K562 (cell line): ENCODE results near the gene CCL11. TPM values are rescaled to one million over a fixed set of nuclear protein-coding genes. Genes with fewer than 3 reads are reported as not detected.

Experiments
- ATAC-seq: fragments of 200-7000 bp; cut with Tn5 transposase; 3 replicates; pipeline ENCODE4 v1.9.1; 2020; ENCODE audit warnings: moderate library complexity
- Bru-seq: library from RNA; stranded (reverse); fragments of 400-500 nt; gene quantifications from one replicate; lab custom pipeline; 2021; lab: Mats Ljungman, UMichigan
- BruChase-seq, 2 experiments: library from RNA; stranded (reverse); fragments of 400-500 nt; gene quantifications; one replicate each; lab custom pipeline; 2021; lab: Mats Ljungman, UMichigan
- BruUV-seq: library from RNA; stranded (reverse); fragments of 400-500 nt; replicated peaks from 2 replicates; lab custom pipeline; 2021; lab: Mats Ljungman, UMichigan
- CTCF ChIA-PET: fragments of 300-600 bp; formaldehyde crosslinking; extraction: SDS; loops from one replicate; lab custom pipeline; 2021; ENCODE audit warnings: low intra/inter-chr PET ratio; lab: Yijun Ruan, JAX
- POLR2A ChIA-PET: fragments of 300-600, 350-650 bp; sonication (Branson Sonifier 250); formaldehyde crosslinking; extraction: SDS; loops from one replicate; lab custom pipeline; 2021; ENCODE audit warnings: antibody characterized with exemption, inconsistent platforms; lab: Yijun Ruan, JAX
- DNase-seq, 4 experiments: peaks; one replicate each; pipeline versions ENCODE4 v3.0.0 to v3.0.0-alpha.2; 2011 to 2018; ENCODE audit warnings: low spot score in 3 of 4, mixed read lengths in 3 of 4; ENCODE audit errors: extremely low read depth in 1 of 4
- FAIRE-seq: peaks from 2 replicates; lab custom pipeline; 2011; peaks lifted over from hg19 to GRCh38; lab: Jason Lieb, UNC
- H2AFZ ChIP-seq: 2 replicates; pipeline ENCODE4 v1.6.0; 2011; ENCODE audit warnings: low read depth, low read length, control low read depth, inconsistent platforms
- H3K27ac ChIP-seq: fragments of 200-600 bp; 3 replicates; pipeline ENCODE4 v1.8.0; 2011; ENCODE audit warnings: low read depth, mild to moderate bottlenecking, control low read depth, inconsistent platforms, low read length, moderate library complexity, mixed read lengths; ENCODE audit errors: extremely low read depth
- H3K27me3 ChIP-seq, 2 experiments: fragments of 300-600 bp in 1 of 2; 2 replicates in 1 of 2; 3 replicates in 1 of 2; pipeline versions ENCODE4 v1.6.0 to v1.8.0; 2011; ENCODE audit warnings: inconsistent platforms in 2 of 2, low read length in 2 of 2, mild to moderate bottlenecking in 1 of 2, mixed read lengths in 1 of 2, moderate library complexity in 1 of 2; ENCODE audit not compliant: control insufficient read depth in 2 of 2, insufficient read depth in 2 of 2
- H3K36me3 ChIP-seq: fragments of 300-600 bp; 3 replicates; pipeline ENCODE4 v1.8.0; 2011; ENCODE audit warnings: mild to moderate bottlenecking, low read length, inconsistent platforms; ENCODE audit not compliant: control insufficient read depth, insufficient read depth
- H3K4me1 ChIP-seq, 2 experiments: fragments of 200-600 bp in 1 of 2; replicated peaks in 1 of 2; 2 replicates in 1 of 2; 3 replicates in 1 of 2; pipeline versions ENCODE4 v1.5.1 to v1.8.0; 2011; ENCODE audit warnings: inconsistent platforms in 2 of 2, low read length in 2 of 2, mild to moderate bottlenecking in 1 of 2, mixed read lengths in 1 of 2, moderate library complexity in 1 of 2; ENCODE audit not compliant: control insufficient read depth in 2 of 2, insufficient read depth in 2 of 2
- H3K4me2 ChIP-seq: 2 replicates; pipeline ENCODE4 v1.6.1; 2011; ENCODE audit warnings: low read length, control low read depth, inconsistent platforms, mixed read lengths; ENCODE audit not compliant: insufficient read depth
- H3K4me3 ChIP-seq: fragments of 200-600 bp; sonication (generic), shearing (Covaris generic); 2 replicates; pipeline ENCODE4 v1.5.1; 2016; ENCODE audit warnings: control low read depth, inconsistent platforms
- H3K79me2 ChIP-seq: fragments of 200-600 bp; 3 replicates; pipeline ENCODE4 v1.8.0; 2011; ENCODE audit warnings: low read length, inconsistent platforms; ENCODE audit not compliant: control insufficient read depth, insufficient read depth
- H3K9ac ChIP-seq, 2 experiments: 2 replicates each; pipeline versions ENCODE4 v1.6.0 to v1.6.1; 2011; ENCODE audit warnings: low read depth in 2 of 2, low read length in 2 of 2, control low read depth in 1 of 2, inconsistent platforms in 1 of 2, mild to moderate bottlenecking in 1 of 2, mixed read lengths in 1 of 2; ENCODE audit not compliant: insufficient read depth in 1 of 2
- H3K9me1 ChIP-seq: one replicate; pipeline ENCODE4 v1.6.0; 2011; ENCODE audit warnings: inconsistent platforms, mild to moderate bottlenecking, low read length, moderate library complexity; ENCODE audit not compliant: control insufficient read depth, insufficient read depth
- H3K9me3 ChIP-seq: replicated peaks from 2 replicates; pipeline ENCODE4 v1.5.1; 2011; ENCODE audit warnings: low read depth, low read length, inconsistent platforms; ENCODE audit not compliant: control insufficient read depth, insufficient read depth
- H4K20me1 ChIP-seq: replicated peaks from 2 replicates; pipeline ENCODE4 v1.6.1; 2011; ENCODE audit warnings: low read length, inconsistent platforms, mixed read lengths; ENCODE audit not compliant: control insufficient read depth, insufficient read depth
- CREM ChIP-seq: IDR thresholded peaks from 2 replicates; pipeline ENCODE4 v1.6.1; 2014; ENCODE audit warnings: antibody characterized with exemption, low read depth
- FOXA1 ChIP-seq: fragments of 450-650 bp; IDR thresholded peaks from 2 replicates; pipeline ENCODE4 v1.6.1; 2016; ENCODE audit warnings: mild to moderate bottlenecking, borderline replicate concordance
- LEF1 ChIP-seq: fragments of 450-650 bp; IDR thresholded peaks from 2 replicates; pipeline ENCODE4 v1.6.1; 2016; ENCODE audit warnings: mild to moderate bottlenecking
- MIER1 ChIP-seq: fragments of 450-650 bp; IDR thresholded peaks from 2 replicates; pipeline ENCODE4 v1.6.1; 2016; ENCODE audit warnings: antibody characterized with exemption, mild to moderate bottlenecking, low read depth
- POLR3G ChIP-seq: IDR thresholded peaks from 2 replicates; pipeline ENCODE4 v1.6.1; 2011; ENCODE audit not compliant: insufficient read length, insufficient replicate concordance; ENCODE audit errors: extremely low read depth
- PRPF4 ChIP-seq: fragments of 200-400 bp; formaldehyde crosslinking; IDR thresholded peaks from one replicate; pipeline ENCODE4 v1.6.1; 2017; ENCODE audit warnings: low read length, low read depth, mild to moderate bottlenecking; ENCODE audit not compliant: insufficient read depth, poor library complexity, severe bottlenecking
- SIX5 ChIP-seq, 2 experiments: IDR thresholded peaks; 2 replicates each; pipeline ENCODE4 v1.6.1; 2011; ENCODE audit warnings: low read length in 2 of 2, borderline replicate concordance in 1 of 2, low read depth in 1 of 2, mild to moderate bottlenecking in 1 of 2, moderate library complexity in 1 of 2; ENCODE audit not compliant: insufficient read depth in 1 of 2
- SMARCB1 ChIP-seq: IDR thresholded peaks from 2 replicates; pipeline ENCODE4 v1.6.1; 2011; ENCODE audit warnings: improper control_type of control experiment, low read depth; ENCODE audit not compliant: insufficient read length
- ZC3H8 ChIP-seq: fragments of 450-650 bp; IDR thresholded peaks from 2 replicates; pipeline ENCODE4 v1.6.1; 2017
- ZNF324 ChIP-seq: fragments of 250-450 bp; sonication (Bioruptor Pico); IDR thresholded peaks from 2 replicates; pipeline ENCODE4 v1.4.0; 2020; ENCODE audit warnings: mild to moderate bottlenecking
- ZNF518B ChIP-seq: fragments of 250-450 bp; sonication (Bioruptor Pico); IDR thresholded peaks from 2 replicates; pipeline ENCODE4 v1.5.0; 2021; ENCODE audit warnings: mild to moderate bottlenecking, moderate library complexity
- ZNF778 ChIP-seq: fragments of 450-650 bp; formaldehyde crosslinking; IDR thresholded peaks from 2 replicates; pipeline ENCODE4 v1.4.0; 2020; ENCODE audit warnings: mild to moderate bottlenecking, moderate library complexity
- WGBS: fragments of 100-300 bp; shearing (Covaris generic); methylation state at CpG from one replicate; pipeline ENCODE4 v1.1.6; 2016; ENCODE audit warnings: low coverage, mixed read lengths; ENCODE audit not compliant: insufficient coverage; ENCODE audit errors: missing lambda C conversion rate; 5-methylcytosine and 5-hydroxymethylcytosine counted together
- in situ Hi-C: fragments of 300-500 bp; cut with MboI; formaldehyde crosslinking; loops from 4 replicates; pipeline ENCODE4 v1.15.0; 2018; ENCODE audit warnings: inconsistent platforms, mixed read lengths
- intact Hi-C: fragments of 100-400 bp; cut with micrococcal nuclease; formaldehyde crosslinking; loops from 2 replicates; pipeline ENCODE4 v1.14.2; 2022
- long read RNA-seq, 3 experiments: library from polyadenylated mRNA in 2 of 3; library from RNA in 1 of 3; unstranded in 2 of 3; stranded (forward) in 1 of 3; transcript quantifications; one replicate each; pipeline ENCODE4 v2.0.0, GENCODE V29; 2019 to 2022
- polyA minus RNA-seq, 3 experiments: library from RNA; depleted of rRNA, polyadenylated mRNA; stranded (reverse); fragments of >200 nt; gene quantifications; 2 replicates each; pipeline ENCODE4 v1.2.3, GENCODE V29; 2011
- polyA plus RNA-seq, 8 experiments: library from polyadenylated mRNA; depleted of rRNA in 4 of 8; stranded (reverse) in 5 of 8; unstranded in 3 of 8; fragments of >200 nt; fragmentation: Nextera tagmentation in 2 of 8; fragmentation: Illumina TruSeq in 1 of 8; extraction: Ambion mirVana in 2 of 8; extraction: Trizol in 1 of 8; gene quantifications; 2 replicates each; pipeline versions ENCODE4 v1.2.1 to v1.2.3, GENCODE V29; 2011 to 2014; ENCODE audit warnings: inconsistent platforms in 1 of 8, missing spikeins in 1 of 8
- total RNA-seq, 7 experiments: library from RNA; depleted of rRNA in 6 of 7; stranded (reverse); fragments of >200 nt in 6 of 7; fragmentation: Illumina TruSeq in 2 of 7; extraction: Trizol in 2 of 7; gene quantifications; 2 replicates each; pipeline versions ENCODE4 v1.2.1 to v1.2.3, GENCODE V29; 2011 to 2021; ENCODE audit warnings: low replicate concordance in 1 of 7

Gene CCL11
- total RNA-seq (2011; cell fraction: chromatin; rRNA removed; ENCODE audit: low replicate concordance), result not detected in 2 replicates
- not detected in 2 replicates for total RNA-seq (2011; cell fraction: nucleolus; rRNA removed)
- not detected in 2 replicates for total RNA-seq (2011; cell fraction: nucleoplasm; rRNA removed)
- total RNA-seq (2014; rRNA removed) (not detected in 2 replicates), total RNA-seq (2014; rRNA removed; fragmentation: Illumina TruSeq; extraction: Trizol) (not detected in 2 replicates), total RNA-seq (2015; rRNA removed; fragmentation: Illumina TruSeq; extraction: Trizol) (not detected in 2 replicates), total RNA-seq (2021) (not detected in 2 replicates), polyA plus RNA-seq (2011; rRNA removed) (not detected in 2 replicates), polyA plus RNA-seq (2014; fragmentation: Illumina TruSeq; extraction: Trizol) (not detected in 2 replicates), polyA plus RNA-seq (2014; fragmentation: Nextera tagmentation; extraction: Ambion mirVana) (not detected), polyA plus RNA-seq (2014; rRNA removed) (not detected in 2 replicates), polyA minus RNA-seq (2011; rRNA and poly(A)+ RNA removed) (not detected in 2 replicates), Bru-seq, nascent RNA (not detected), BruChase-seq, experiment 1, labeled RNA remaining after a 2-hour chase (not detected), BruChase-seq, experiment 2, labeled RNA remaining after a 6-hour chase (not detected)
- not detected in 2 replicates for polyA plus RNA-seq (2011; cell fraction: cytosol; rRNA removed)
- polyA plus RNA-seq (2011; cell fraction: nucleus; rRNA removed), result not detected in 2 replicates
- polyA plus RNA-seq (2012), result not detected in 2 replicates
- not detected in 2 replicates for polyA minus RNA-seq (2011; cell fraction: cytosol; rRNA and poly(A)+ RNA removed)
- polyA minus RNA-seq (2011; cell fraction: nucleus; rRNA and poly(A)+ RNA removed), result not detected in 2 replicates
- long read RNA-seq, experiment 1, result 0 reads
- long read RNA-seq, experiment 2, result 0 reads
- long read RNA-seq, experiment 3, result 0 reads

GRCh38 chr17:34285286-34285792 is at the start of gene CCL11:
Gene CCL11, plus strand, starts transcription at chr17:34285742. Its CDS starts 67 bp downstream, at chr17:34285809.
- in situ Hi-C loops (no loop called here), intact Hi-C loops (no loop called here)
- no peak within 1 kb of the TSS for H3K9ac ChIP-seq
- H3K4me2 ChIP-seq, result no peak within 1 kb of the TSS
- H3K27ac ChIP-seq, result no peak within 1 kb of the TSS
- no peak within 1 kb of the TSS for H3K4me3 ChIP-seq
- DNase-seq (no peak), FAIRE-seq (no peak)
- WGBS, result 5% methylated on average over 4 of the region's 4 CpGs
- H4K20me1 ChIP-seq, result no peaks in the 10 kb centered on the region; the same call in 1 of the 2 replicates
- H3K27me3 ChIP-seq, result no peaks in the 10 kb centered on the region; a peak in 2 of 5 replicates
- H3K79me2 ChIP-seq, result no peaks in the 10 kb centered on the region
- ChIA-PET POLR2A (interaction anchor here (0.9 to 1.5 kb wide), 2 partner anchors 9 to 14 kb away, joined by 3 read pairs; no protein-coding TSS in a partner anchor), CTCF (no interaction called here)
- H3K9me1 ChIP-seq, result no peaks in the 10 kb centered on the region
- no peaks in the 10 kb centered on the region for H3K4me1 ChIP-seq
- H2AFZ ChIP-seq, result no peak within 1 kb of the TSS
- H3K36me3 ChIP-seq, result no peaks in the 10 kb centered on the region
- BruUV-seq, result no TSS peak
- no peak for TF ChIP-seq POLR3G
- TF ChIP-seq ZNF778, result no peak
- no peak for TF ChIP-seq FOXA1
- TF ChIP-seq SMARCB1, result no peak
- no peak for TF ChIP-seq LEF1
- no peak for TF ChIP-seq PRPF4
- TF ChIP-seq MIER1, result no peak
- no peak for TF ChIP-seq CREM
- TF ChIP-seq SIX5 (IDR thresholded peaks at IDR 0.05; ENCODE audit: borderline replicate concordance in 1 of 2, insufficient read depth in 1 of 2, low read depth in 1 of 2, low read length in 2 of 2), result no peak
- no peak for TF ChIP-seq ZNF518B (CRISPR knock-in tag)
- no peak for TF ChIP-seq ZC3H8
- no peak for TF ChIP-seq ZNF324 (CRISPR knock-in tag)
- TF ChIP-seq, all 486 proteins: peak for 0
- ATAC-seq, result no peak
- H3K9me3 ChIP-seq, result no peaks in the 10 kb centered on the region
